Esophagus muscularis mucosa (tissue), 4 donors: ENCODE data around the gene TTYH3. TPM values are rescaled to one million over a fixed set of nuclear protein-coding genes. Genes with fewer than 3 reads are reported as not detected.

ENCODE experiments used
- DNase-seq: peaks from one replicate; pipeline ENCODE4 v3.0.0-alpha.2; 2017; ENCODE audit errors: extremely low spot score
- H3K27ac ChIP-seq, 4 donors: fragments of 200-600 bp; sonication (generic); replicated peaks in 1 of 4; 1 replicate in 3 of 4; 2 replicates in 1 of 4; pipeline ENCODE4 v1.5.1; 2016 to 2019; ENCODE audit warnings: mild to moderate bottlenecking in 1 of 4
- H3K27me3 ChIP-seq, 4 donors: fragments of 200-600 bp; sonication (generic); one replicate each; pipeline versions ENCODE4 v1.5.1 to v1.6.0; 2016 to 2019
- H3K36me3 ChIP-seq, 4 donors: fragments of 200-600 bp; sonication (generic); one replicate each; pipeline ENCODE4 v1.5.1; 2016 to 2019
- H3K4me1 ChIP-seq, 4 donors: fragments of 200-600 bp; sonication (generic); one replicate each; pipeline ENCODE4 v1.5.1; 2016 to 2019
- H3K4me3 ChIP-seq, 4 donors: fragments of 200-600 bp; sonication (generic); 1 replicate in 2 of 4; 2 replicates in 2 of 4; pipeline ENCODE4 v1.5.1; 2016 to 2019; ENCODE audit warnings: mild to moderate bottlenecking in 4 of 4, moderate library complexity in 1 of 4
- H3K9me3 ChIP-seq, 4 donors: fragments of 200-600 bp; sonication (generic); 1 replicate in 3 of 4; 2 replicates in 1 of 4; pipeline ENCODE4 v1.5.1; 2016 to 2019
- EP300 ChIP-seq: sonication (generic); formaldehyde crosslinking; IDR thresholded peaks from one replicate; pipeline ENCODE4 v1.6.1; 2017; ENCODE audit warnings: antibody characterized with exemption
- POLR2A ChIP-seq: fragments of 450-650 bp; IDR thresholded peaks from one replicate; pipeline ENCODE4 v1.6.1; 2017; ENCODE audit warnings: antibody characterized with exemption, moderate library complexity, mild to moderate bottlenecking, low read depth
- POLR2AphosphoS5 ChIP-seq, 2 donors: sonication (generic); formaldehyde crosslinking; IDR thresholded peaks; one replicate each; pipeline ENCODE4 v1.6.1; 2017; ENCODE audit warnings: antibody characterized with exemption in 2 of 2
- WGBS: methylation state at CpG from one replicate; pipeline ENCODE4 v1.1.5; 2018; 5-methylcytosine and 5-hydroxymethylcytosine counted together
- intact Hi-C: fragments of 100-400 bp; cut with DNase I; formaldehyde crosslinking; loops from one replicate; pipeline ENCODE4 v1.15.1; 2023
- total RNA-seq, 4 donors: library from RNA; depleted of rRNA; stranded (reverse); fragments of >200 nt; gene quantifications; one replicate each; pipeline versions ENCODE4 v1.1.0 to v1.2.1, GENCODE V29; 2016
- TF ChIP-seq, protein P1 (sequence below), 3 experiments: fragments of 200-600 bp in 2 of 3; fragments of 450-650 bp in 1 of 3; sonication (generic) in 2 of 3; IDR thresholded peaks; one replicate each; pipeline ENCODE4 v1.5.1; 2017 to 2019; ENCODE audit warnings: antibody characterized with exemption in 3 of 3, mild to moderate bottlenecking in 2 of 3, moderate library complexity in 1 of 3

The TTYH3 gene
- total RNA-seq, 4 donors from 2014 or later: 17.4 to 25.7 (median 20.2) TPM

DNA sequence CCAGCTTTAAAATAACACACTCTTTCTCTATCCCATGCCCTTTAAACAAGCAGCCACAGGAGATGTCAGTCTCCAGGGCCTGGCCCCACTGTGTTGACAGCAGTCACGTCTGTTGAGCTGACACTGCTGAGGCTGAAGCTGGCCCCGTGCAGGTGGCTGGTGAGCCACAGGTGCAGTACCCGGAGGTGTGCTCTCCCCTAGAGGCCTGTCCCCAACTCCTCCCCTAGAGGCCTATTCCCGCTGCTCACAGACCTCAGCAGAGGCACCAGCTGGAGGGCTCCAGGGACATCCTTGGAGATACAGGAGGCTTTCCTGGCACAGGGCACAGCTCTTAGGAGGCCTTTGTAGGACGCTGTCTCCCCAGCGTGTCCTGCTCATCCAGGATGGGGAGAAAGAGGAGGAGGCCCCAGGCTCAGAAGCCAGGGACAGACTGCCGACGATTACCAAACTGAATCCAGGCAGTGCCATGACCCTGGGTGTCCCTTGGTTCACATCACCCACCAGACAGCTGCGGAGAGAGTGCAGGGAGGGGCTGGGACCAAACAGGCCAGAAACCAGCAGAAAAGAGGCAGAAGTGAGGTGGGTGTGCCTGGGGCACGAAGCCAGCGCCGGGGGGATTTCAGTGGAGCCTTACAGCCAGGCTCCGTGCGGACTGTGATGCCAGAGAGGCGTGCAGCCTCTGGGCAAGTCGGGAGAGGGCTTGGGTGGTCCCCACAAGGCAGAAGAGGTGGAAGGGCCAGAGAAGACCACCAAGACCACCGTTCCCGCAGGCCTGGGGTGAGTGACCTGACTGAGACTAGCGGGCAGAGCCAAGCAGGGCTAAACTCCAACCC is 18.5 kb upstream of the TTYH3 start:
- intact Hi-C loops: no loop called here
- TF ChIP-seq, protein P1, sequence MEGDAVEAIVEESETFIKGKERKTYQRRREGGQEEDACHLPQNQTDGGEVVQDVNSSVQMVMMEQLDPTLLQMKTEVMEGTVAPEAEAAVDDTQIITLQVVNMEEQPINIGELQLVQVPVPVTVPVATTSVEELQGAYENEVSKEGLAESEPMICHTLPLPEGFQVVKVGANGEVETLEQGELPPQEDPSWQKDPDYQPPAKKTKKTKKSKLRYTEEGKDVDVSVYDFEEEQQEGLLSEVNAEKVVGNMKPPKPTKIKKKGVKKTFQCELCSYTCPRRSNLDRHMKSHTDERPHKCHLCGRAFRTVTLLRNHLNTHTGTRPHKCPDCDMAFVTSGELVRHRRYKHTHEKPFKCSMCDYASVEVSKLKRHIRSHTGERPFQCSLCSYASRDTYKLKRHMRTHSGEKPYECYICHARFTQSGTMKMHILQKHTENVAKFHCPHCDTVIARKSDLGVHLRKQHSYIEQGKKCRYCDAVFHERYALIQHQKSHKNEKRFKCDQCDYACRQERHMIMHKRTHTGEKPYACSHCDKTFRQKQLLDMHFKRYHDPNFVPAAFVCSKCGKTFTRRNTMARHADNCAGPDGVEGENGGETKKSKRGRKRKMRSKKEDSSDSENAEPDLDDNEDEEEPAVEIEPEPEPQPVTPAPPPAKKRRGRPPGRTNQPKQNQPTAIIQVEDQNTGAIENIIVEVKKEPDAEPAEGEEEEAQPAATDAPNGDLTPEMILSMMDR (IDR thresholded peaks at IDR 0.05): no peak
- TF ChIP-seq POLR2AphosphoS5 (IDR thresholded peaks at IDR 0.05): no peak
- TF ChIP-seq EP300: no peak
- no peak for TF ChIP-seq POLR2A
- no peak for DNase-seq
- H3K27ac ChIP-seq: no peak overlapping the region
- 79% methylated on average over 18 of the region's 19 CpGs for WGBS
- peaks cover 0 to 17% (median 5%) of the 10 kb centered on the region in 4 donors for H3K36me3 ChIP-seq
- H3K4me3 ChIP-seq: no peak overlapping the region
- H3K9me3 ChIP-seq: no peaks in the 10 kb centered on the region
- no peaks in the 10 kb centered on the region for H3K27me3 ChIP-seq
- peaks cover 36 to 41% (median 38%) of the 10 kb centered on the region in 4 donors for H3K4me1 ChIP-seq

DNA sequence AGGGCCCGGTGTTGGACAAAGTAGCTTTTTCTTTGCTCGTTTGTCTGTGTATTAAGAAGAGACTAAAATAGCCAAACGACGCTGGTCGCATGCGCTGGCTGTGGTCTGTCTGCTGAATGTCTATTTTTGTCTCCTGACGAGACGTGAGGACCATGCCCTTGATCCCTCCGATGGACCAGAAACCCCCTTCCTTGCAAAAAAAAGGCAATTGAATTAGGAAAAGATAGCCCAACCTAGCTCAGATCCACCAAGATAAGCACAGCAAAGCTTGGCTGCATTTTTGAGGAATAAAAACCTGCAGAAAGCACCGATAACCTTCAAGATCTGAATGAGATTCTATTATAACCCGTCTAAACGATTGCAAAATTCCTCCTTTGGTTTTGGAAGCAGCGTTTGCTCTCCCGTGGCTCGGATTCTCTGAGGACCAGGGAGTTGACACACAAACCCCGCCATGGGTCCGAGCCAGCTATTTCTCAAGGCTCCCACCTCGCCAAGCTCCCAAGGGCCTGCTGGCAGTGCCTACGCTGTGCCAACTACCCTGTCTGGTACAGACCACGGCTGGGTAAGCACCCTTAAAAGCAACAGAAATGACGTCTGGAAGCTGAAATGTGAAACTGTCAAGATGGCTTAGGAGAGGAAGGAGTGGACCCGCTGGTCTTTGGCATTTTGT is 17.7 kb upstream of the TTYH3 start:
- TF ChIP-seq POLR2AphosphoS5 (IDR thresholded peaks at IDR 0.05) (peak; percentile 15 to 42), POLR2A (no peak)
- peak overlapping the region in 2 of 4 donors; percentile 8 to 11 for H3K27ac ChIP-seq
- WGBS: 42% methylated on average over 22 of the region's 22 CpGs
- H3K4me1 ChIP-seq: peaks cover 40 to 49% (median 44%) of the 10 kb centered on the region in 4 donors
- H3K9me3 ChIP-seq: no peaks in the 10 kb centered on the region
- intact Hi-C loops: no loop called here
- H3K36me3 ChIP-seq: peaks cover 0 to 17% (median 5%) of the 10 kb centered on the region in 4 donors
- H3K27me3 ChIP-seq: no peaks in the 10 kb centered on the region
- H3K4me3 ChIP-seq: peak overlapping the region in 3 of 4 donors; percentile 14 to 41 (median 21)
- DNase-seq: no peak

DNA sequence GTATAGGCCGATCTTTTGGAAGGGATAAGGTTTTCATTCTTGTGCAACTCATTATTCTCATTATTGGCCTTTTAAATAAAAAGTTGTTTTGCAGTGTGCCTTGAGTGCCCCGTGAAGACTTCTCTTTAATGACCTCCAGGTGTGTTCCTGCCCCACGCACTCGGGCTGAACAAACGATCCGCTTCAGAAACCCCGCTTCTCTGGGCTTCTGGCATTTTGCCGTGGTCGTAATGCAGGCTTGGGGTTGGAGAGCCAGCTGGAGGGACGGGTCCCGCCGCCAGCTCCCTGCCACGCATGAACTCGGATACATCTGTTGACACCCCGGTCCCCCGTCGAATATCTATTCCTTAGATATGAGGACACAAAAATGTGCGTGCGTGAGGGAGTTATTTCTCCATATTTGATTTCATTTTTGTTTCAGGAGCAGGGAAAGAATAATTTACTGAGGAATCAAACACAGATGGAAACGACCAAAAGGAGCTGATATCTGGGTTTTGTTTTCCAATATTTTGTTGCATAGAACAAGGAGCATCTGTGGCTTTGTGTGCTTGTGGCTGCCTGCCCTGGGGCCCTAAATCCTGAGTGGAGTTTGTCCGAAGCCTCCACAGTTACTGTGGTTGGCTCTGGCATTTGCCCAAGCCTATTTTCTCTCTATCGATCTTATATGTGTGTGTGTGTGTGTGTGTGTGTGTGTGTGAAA is 17.0 kb upstream of the TTYH3 start:
- Histone ChIP-seq H3K4me1 (peaks cover 40 to 54% (median 49%) of the 10 kb centered on the region in 4 donors), H3K27ac (peak overlapping the region in 1 of 4 donors; percentile 11), H3K9me3 (no peaks in the 10 kb centered on the region)

DNA sequence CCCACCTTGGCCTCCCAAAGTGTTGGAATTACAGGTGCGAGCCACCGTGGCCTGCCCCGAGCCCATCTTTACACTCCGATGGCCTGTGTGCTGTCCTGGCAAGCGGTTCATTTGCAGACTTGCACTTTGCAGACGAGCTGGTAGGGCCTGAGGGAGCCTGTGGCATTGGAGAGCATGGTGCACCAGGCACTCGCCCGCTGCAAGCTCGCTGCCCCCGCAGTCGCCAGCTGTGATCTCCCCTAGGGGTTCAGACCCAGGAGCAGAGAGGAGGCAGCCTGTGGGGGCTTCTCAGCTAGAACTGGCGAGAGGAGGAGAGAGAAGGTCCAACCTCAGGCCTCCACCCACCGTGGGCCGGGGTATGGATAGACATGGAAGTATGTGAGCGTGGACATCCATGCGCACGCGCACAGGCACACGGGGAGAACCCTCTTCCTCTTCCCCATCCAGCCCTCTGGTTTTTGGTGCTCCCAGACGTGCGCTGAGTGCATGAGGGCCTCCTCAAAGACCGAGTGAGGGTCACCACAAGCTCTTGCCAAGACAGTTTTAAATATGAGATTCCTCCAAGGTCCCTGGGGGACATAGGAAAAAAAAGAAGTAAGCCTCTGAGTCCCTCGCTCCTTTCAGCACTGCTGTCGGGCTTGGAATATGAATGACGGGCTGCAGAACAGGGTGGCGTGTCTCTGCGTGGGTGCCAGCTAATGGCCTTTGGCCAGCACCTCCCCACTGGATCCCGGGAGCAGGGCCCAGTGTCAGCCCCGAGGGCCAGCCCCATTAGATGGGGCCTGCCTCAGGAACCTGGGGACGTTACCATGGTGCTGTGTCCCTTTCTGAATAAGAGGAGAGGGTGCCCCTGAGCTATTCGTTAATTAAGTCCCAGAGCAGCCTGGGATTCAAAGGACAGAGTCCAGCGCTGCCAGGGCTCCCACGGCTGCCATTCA is 15.1 kb upstream of the TTYH3 start:
- TF ChIP-seq POLR2A (no peak), POLR2AphosphoS5 (IDR thresholded peaks at IDR 0.05) (no peak), EP300 (no peak)
- TF ChIP-seq, protein P1 (IDR thresholded peaks at IDR 0.05): no peak
- no peaks in the 10 kb centered on the region for H3K27me3 ChIP-seq
- DNase-seq: no peak
- intact Hi-C loops: no loop called here
- no peaks in the 10 kb centered on the region for H3K36me3 ChIP-seq
- H3K4me1 ChIP-seq: peaks cover 48 to 63% (median 57%) of the 10 kb centered on the region in 4 donors
- no peak overlapping the region for H3K4me3 ChIP-seq
- H3K9me3 ChIP-seq: no peaks in the 10 kb centered on the region
- WGBS: 86% methylated on average over 21 of the region's 33 CpGs
- no peak overlapping the region for H3K27ac ChIP-seq

More for the DNA sequence above, 17.0 kb upstream of the TTYH3 start:
- no peak for DNase-seq
- no peak for TF ChIP-seq EP300
- 67% methylated on average over 22 of the region's 22 CpGs for WGBS
- Histone ChIP-seq H3K27me3 (no peaks in the 10 kb centered on the region), H3K36me3 (peaks cover 0 to 15% (median 5%) of the 10 kb centered on the region in 4 donors), H3K4me3 (peak overlapping the region in 3 of 4 donors; percentile 14 to 41 (median 21))
- intact Hi-C loops: no loop called here

DNA sequence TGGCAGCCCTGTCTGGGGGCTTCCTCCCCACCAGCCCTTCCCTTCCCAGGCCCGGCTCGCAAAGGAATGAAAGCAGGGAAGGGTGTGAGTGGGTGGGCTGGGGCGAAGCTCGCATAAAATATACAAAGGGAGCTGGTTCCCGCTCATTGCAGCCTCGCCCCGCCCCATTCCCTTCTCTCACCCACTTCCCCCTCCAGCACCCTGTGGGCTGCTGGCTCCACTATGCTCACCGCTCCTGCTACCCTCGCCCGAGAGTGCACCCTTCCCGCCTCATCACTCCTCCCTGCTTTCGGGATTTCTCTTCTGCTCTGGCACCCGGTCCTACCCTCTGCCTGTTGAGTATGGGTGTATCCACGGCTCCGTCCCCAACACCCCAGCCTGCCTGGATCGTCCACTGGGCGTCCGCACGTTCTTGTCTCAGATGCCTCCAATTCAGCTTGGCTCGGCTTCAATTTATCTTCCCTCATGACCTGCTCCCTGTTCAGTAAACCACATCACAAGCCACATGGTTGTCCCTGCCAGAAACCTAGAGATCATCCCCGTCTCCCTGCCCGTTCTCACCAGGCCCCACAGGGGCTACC is 14.4 kb upstream of the TTYH3 start:
- Histone ChIP-seq H3K27me3 (no peaks in the 10 kb centered on the region), H3K36me3 (no peaks in the 10 kb centered on the region), H3K4me3 (no peak overlapping the region), H3K4me1 (peaks cover 56 to 70% (median 65%) of the 10 kb centered on the region in 4 donors), H3K27ac (no peak overlapping the region), H3K9me3 (no peaks in the 10 kb centered on the region)
- no peak for TF ChIP-seq POLR2AphosphoS5 (IDR thresholded peaks at IDR 0.05)
- TF ChIP-seq, protein P1 (IDR thresholded peaks at IDR 0.05): no peak
- TF ChIP-seq POLR2A: no peak
- TF ChIP-seq EP300: no peak
- intact Hi-C loops: no loop called here
- 50% methylated on average over 20 of the region's 22 CpGs for WGBS
- DNase-seq: no peak
